Chondrocyte (in vitro differentiated cells): ENCODE data around the gene S100PBP. TPM values are rescaled to one million over a fixed set of nuclear protein-coding genes. Genes with fewer than 3 reads are reported as not detected.
A peak's percentile ranks its signal among the peaks of the same experiment; 100 is the strongest.
"Not testable (repeated sequence)": the region's sequence is repeated elsewhere in the genome, so short reads cannot be mapped to it uniquely, and the experiment has no call there.

Source experiments
- DNase-seq: peaks from one replicate; pipeline ENCODE4 v3.0.0; 2021; ENCODE audit warnings: mixed read lengths, low spot score
- H3K27ac Mint-ChIP-seq: one replicate; pipeline ENCODE4 v1.8.0; 2021; ENCODE audit warnings: mild to moderate bottlenecking, moderate library complexity, mixed read lengths; ENCODE audit not compliant: unreplicated experiment
- H3K27me3 Mint-ChIP-seq: 2 replicates; pipeline ENCODE4 v1.8.0; 2021; ENCODE audit warnings: low read depth, mixed read lengths
- H3K36me3 Mint-ChIP-seq: 2 replicates; pipeline ENCODE4 v1.8.0; 2021; ENCODE audit warnings: low read depth, mixed read lengths
- H3K4me1 Mint-ChIP-seq: 2 replicates; pipeline ENCODE4 v1.8.0; 2021; ENCODE audit warnings: low read depth, mild to moderate bottlenecking, mixed read lengths
- H3K4me3 Mint-ChIP-seq: one replicate; pipeline ENCODE4 v1.8.0; 2021; ENCODE audit warnings: mild to moderate bottlenecking, moderate library complexity, mixed read lengths; ENCODE audit not compliant: unreplicated experiment
- H3K9me3 Mint-ChIP-seq: 2 replicates; pipeline ENCODE4 v1.8.0; 2021; ENCODE audit warnings: low read depth, mixed read lengths
- total RNA-seq: library from RNA; stranded (reverse); gene quantifications from 3 replicates; pipeline ENCODE4 v1.2.1, GENCODE V29; 2021
- TF ChIP-seq, protein P1 (sequence below): fragments of 200-600 bp; sonication (generic); IDR thresholded peaks from 2 replicates; pipeline ENCODE4 v1.5.0; 2021; ENCODE audit warnings: antibody characterized with exemption, mild to moderate bottlenecking, moderate library complexity

Gene S100PBP
- total RNA-seq, 1 donor from 2014 or later = 40.5 TPM

DNA sequence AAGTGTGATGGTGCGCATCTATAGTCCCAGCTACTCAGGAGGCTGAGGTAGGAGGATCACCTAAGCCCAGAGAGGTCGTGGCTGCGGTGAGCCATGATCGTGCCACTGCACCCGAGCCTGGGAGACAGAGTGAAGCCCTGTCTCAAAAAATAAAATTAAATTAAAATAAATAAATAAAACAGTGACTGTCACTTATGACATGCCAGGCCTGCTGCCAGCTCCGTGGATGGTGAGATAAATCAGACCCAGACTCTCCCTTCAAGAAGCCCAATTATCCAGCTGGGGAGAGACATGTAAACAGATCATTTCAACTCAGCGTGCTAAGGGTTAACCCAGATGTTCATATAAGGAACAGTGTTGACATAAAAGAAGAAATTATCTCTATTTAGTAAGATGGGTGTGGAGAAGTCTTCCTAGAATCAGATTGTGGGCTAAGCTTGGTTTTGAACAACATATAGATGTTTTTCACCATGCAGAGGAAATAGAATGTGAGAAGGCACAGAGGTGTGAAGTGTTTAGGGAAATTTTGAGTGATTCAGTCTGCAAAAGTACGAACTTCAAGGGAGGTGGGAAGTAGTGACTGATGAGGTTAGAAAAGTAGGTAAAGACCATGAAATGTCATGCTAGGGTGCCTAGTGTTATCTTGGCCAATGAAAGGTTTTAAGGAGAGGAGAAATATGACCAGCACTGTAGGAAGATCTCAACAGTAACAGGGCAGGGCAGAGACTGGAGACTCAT, 18.6 kb upstream of the S100PBP start:
- Mint-ChIP-seq H3K4me3 (peak overlapping the region; percentile 44), H3K27ac (peak overlapping the region; percentile 98), H3K4me1 (peaks cover 41% of the 10 kb centered on the region), H3K36me3 (peaks cover 25% of the 10 kb centered on the region), H3K27me3 (no peaks in the 10 kb centered on the region), H3K9me3 (no peaks in the 10 kb centered on the region)
- TF ChIP-seq, protein P1, sequence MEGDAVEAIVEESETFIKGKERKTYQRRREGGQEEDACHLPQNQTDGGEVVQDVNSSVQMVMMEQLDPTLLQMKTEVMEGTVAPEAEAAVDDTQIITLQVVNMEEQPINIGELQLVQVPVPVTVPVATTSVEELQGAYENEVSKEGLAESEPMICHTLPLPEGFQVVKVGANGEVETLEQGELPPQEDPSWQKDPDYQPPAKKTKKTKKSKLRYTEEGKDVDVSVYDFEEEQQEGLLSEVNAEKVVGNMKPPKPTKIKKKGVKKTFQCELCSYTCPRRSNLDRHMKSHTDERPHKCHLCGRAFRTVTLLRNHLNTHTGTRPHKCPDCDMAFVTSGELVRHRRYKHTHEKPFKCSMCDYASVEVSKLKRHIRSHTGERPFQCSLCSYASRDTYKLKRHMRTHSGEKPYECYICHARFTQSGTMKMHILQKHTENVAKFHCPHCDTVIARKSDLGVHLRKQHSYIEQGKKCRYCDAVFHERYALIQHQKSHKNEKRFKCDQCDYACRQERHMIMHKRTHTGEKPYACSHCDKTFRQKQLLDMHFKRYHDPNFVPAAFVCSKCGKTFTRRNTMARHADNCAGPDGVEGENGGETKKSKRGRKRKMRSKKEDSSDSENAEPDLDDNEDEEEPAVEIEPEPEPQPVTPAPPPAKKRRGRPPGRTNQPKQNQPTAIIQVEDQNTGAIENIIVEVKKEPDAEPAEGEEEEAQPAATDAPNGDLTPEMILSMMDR = no peak
- no peak for DNase-seq

DNA sequence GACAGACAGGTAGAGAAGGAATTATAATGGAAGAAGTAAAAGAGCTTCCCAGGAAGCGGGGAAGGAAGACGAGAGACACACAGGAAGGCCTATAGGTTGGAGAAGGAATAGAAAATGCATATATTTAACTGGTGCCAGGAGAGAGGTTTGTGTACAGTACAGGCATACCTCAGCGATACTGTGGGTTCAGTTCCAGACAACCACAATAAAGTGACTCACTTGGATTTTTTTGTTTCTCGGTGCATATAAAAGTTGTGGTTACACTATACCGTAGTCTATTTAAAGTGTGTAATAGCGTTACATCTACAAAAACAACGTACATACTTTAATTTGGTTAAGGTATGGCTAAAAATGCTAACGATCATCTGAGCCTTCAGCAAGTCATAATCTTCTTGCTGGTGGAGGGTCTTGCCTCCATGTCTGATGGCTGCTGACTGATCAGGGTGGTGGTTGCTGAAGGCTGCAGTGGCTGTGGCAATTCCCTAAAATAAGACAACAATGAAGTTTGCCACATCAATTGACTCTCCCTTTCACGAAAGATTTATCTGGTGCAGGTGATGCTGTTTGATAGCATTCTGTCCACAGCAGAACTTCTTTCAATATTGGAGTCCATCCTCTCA, 16.2 kb upstream of the S100PBP start:
- peak overlapping the region; percentile 32 for H3K27ac Mint-ChIP-seq
- H3K36me3 Mint-ChIP-seq = peaks cover 28% of the 10 kb centered on the region
- DNase-seq = no peak
- peaks cover 41% of the 10 kb centered on the region for H3K4me1 Mint-ChIP-seq
- TF ChIP-seq, protein P1 = no peak
- no peaks in the 10 kb centered on the region for H3K9me3 Mint-ChIP-seq
- no peak overlapping the region for H3K4me3 Mint-ChIP-seq
- H3K27me3 Mint-ChIP-seq = no peaks in the 10 kb centered on the region

DNA sequence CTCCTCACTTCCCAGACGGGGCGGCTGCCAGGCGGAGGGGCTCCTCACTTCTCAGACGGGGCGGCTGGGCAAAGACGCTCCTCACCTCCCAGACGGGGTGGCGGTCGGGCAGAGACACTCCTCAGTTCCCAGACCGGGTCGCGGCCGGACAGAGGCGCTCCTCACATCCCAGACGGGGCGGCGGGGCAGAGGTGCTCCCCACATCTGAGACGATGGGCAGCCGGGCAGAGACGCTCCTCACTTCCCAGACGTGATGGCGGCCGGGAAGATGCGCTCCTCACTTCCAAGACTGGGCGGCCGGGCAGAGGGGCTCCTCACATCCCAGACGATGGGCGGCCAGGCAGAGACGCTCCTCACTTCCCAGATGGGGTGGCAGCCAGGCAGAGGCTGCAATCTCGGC, 13.0 kb upstream of the S100PBP start:
- not testable (repeated sequence) for H3K4me3 Mint-ChIP-seq, H3K27ac Mint-ChIP-seq, H3K27me3 Mint-ChIP-seq, H3K9me3 Mint-ChIP-seq, DNase-seq
- H3K4me1 Mint-ChIP-seq = peaks cover 18% of the 10 kb centered on the region
- H3K36me3 Mint-ChIP-seq = peaks cover 25% of the 10 kb centered on the region

DNA sequence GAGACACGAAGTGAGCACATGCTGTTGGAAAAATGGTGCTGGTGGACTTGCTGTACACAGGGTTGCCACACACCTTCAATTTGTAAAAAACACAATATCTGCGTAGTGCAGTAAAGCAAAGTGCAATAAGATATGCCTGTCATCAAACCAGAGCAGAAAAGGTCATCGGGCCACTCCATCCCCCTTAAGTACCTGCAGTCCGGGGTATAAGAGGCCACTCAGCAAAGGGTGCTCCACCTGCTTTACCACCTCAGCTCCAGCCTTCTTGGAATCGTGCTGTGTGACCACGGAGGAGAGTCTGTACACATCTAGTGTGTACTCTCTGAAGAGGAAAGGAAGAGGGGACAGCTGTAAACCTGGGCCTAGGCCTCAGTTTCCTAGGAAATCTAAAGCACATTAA, 11.2 kb upstream of the S100PBP start:
- peaks cover 28% of the 10 kb centered on the region for H3K36me3 Mint-ChIP-seq
- no peak overlapping the region for H3K27ac Mint-ChIP-seq
- TF ChIP-seq, protein P1 = no peak
- DNase-seq = no peak
- no peaks in the 10 kb centered on the region for H3K9me3 Mint-ChIP-seq
- H3K4me1 Mint-ChIP-seq = peaks cover 28% of the 10 kb centered on the region
- no peak overlapping the region for H3K4me3 Mint-ChIP-seq
- H3K27me3 Mint-ChIP-seq = no peaks in the 10 kb centered on the region

- DNase-seq = no peak
- Mint-ChIP-seq H3K27me3 (no peaks in the 10 kb centered on the region), H3K27ac (no peak overlapping the region), H3K9me3 (no peaks in the 10 kb centered on the region), H3K4me3 (no peak overlapping the region), H3K4me1 (peaks cover 31% of the 10 kb centered on the region), H3K36me3 (peaks cover 28% of the 10 kb centered on the region)
- TF ChIP-seq, protein P1 = no peak
Observed at GRCh38 chr1:32806910-32807523, 10.4 kb upstream of the S100PBP start.
